HG02840 (cell line): ENCODE results near the gene COL9A2.

ENCODE experiments used
- ATAC-seq: cut with Tn5 transposase; IDR thresholded peaks from one replicate; pipeline ENCODE4 v1.9.1; 2021; ENCODE audit warnings: mild to moderate bottlenecking, moderate library complexity, moderate number of reproducible peaks; ENCODE audit not compliant: unreplicated experiment, low FRiP score

COL9A2 gene

GRCh38 chr1:40305451-40305850 is 11.6 kb downstream of the COL9A2 start:
- no peak for ATAC-seq

- no peak for ATAC-seq
Observed at GRCh38 chr1:40303790-40304189, 13.3 kb downstream of the COL9A2 start.

- no peak for ATAC-seq
Observed at GRCh38 chr1:40303051-40303771, 13.9 kb downstream of the COL9A2 start.

- ATAC-seq = no peak
Observed at GRCh38 chr1:40302475-40302874, 14.6 kb downstream of the COL9A2 start.

GRCh38 chr1:40301541-40302299 is 15.4 kb downstream of the COL9A2 start:
- ATAC-seq = no peak

GRCh38 chr1:40301066-40301465 is 16.0 kb downstream of the COL9A2 start:
- ATAC-seq = no peak

GRCh38 chr1:40300651-40301050 is 16.4 kb downstream of the COL9A2 start:
- ATAC-seq = no peak

GRCh38 chr1:40300249-40300567 is 16.9 kb downstream of the COL9A2 start:
- ATAC-seq = no peak

- ATAC-seq = no peak
Observed at GRCh38 chr1:40299366-40300248, 17.5 kb downstream of the COL9A2 start.

- ATAC-seq = no peak
Observed at GRCh38 chr1:40291293-40291692, 25.8 kb downstream of the COL9A2 start.

- ATAC-seq = no peak
Observed at GRCh38 chr1:40281853-40282252, 35.2 kb downstream of the COL9A2 start.

- no peak for ATAC-seq
Observed at GRCh38 chr1:40276122-40276521, 41.0 kb downstream of the COL9A2 start.

- ATAC-seq = no peak
Observed at GRCh38 chr1:40274331-40274730, 42.8 kb downstream of the COL9A2 start.

GRCh38 chr1:40273547-40274166 is 43.4 kb downstream of the COL9A2 start:
- no peak for ATAC-seq

GRCh38 chr1:40272653-40273213 is 44.4 kb downstream of the COL9A2 start:
- ATAC-seq = no peak

- ATAC-seq = no peak
Observed at GRCh38 chr1:40270152-40270834, 46.8 kb downstream of the COL9A2 start.

GRCh38 chr1:40268211-40268610 is 48.9 kb downstream of the COL9A2 start:
- no peak for ATAC-seq

GRCh38 chr1:40267767-40268187 is 49.3 kb downstream of the COL9A2 start:
- no peak for ATAC-seq

- ATAC-seq = no peak
Observed at GRCh38 chr1:40266786-40267535, 50.1 kb downstream of the COL9A2 start.
